WTC11 (cell line): ENCODE data around the gene PPM1G. TPM values are rescaled to one million over a fixed set of nuclear protein-coding genes. Genes with fewer than 3 reads are reported as not detected.
A peak's percentile ranks its signal among the peaks of the same experiment; 100 is the strongest.

Experiments
- ATAC-seq: fragments of 200-7000 bp; cut with Tn5 transposase; 2 replicates; pipeline ENCODE4 v1.10.0; 2021; ENCODE audit warnings: mild to moderate bottlenecking, moderate library complexity
- CTCF ChIA-PET: fragments of 300-600 bp; sonication (Branson Sonifier 250); formaldehyde crosslinking; loops from one replicate; lab custom pipeline; 2021; ENCODE audit warnings: antibody characterized with exemption; lab: Charles Lee
- POLR2A ChIA-PET: fragments of 350-600 bp; sonication (Branson Sonifier 250); formaldehyde crosslinking; loops from one replicate; lab custom pipeline; 2021; ENCODE audit warnings: antibody characterized with exemption; lab: Charles Lee
- DNase-seq: peaks from one replicate; pipeline ENCODE4 v3.0.0; 2021; ENCODE audit warnings: low spot score
- H3K27ac Mint-ChIP-seq: 2 replicates; pipeline ENCODE4 v1.8.0; 2021; ENCODE audit warnings: mixed read lengths
- H3K27me3 Mint-ChIP-seq: 2 replicates; pipeline ENCODE4 v1.8.0; 2021; ENCODE audit warnings: low read depth, mild to moderate bottlenecking, moderate library complexity, mixed read lengths
- H3K36me3 Mint-ChIP-seq: 2 replicates; pipeline ENCODE4 v1.8.0; 2021; ENCODE audit warnings: mixed read lengths
- H3K4me1 Mint-ChIP-seq: 2 replicates; pipeline ENCODE4 v1.8.0; 2022; ENCODE audit warnings: mixed read lengths
- H3K4me3 Mint-ChIP-seq: 2 replicates; pipeline ENCODE4 v1.8.0; 2021; ENCODE audit warnings: mild to moderate bottlenecking, moderate library complexity, mixed read lengths
- H3K9me3 Mint-ChIP-seq: 2 replicates; pipeline ENCODE4 v1.8.0; 2021; ENCODE audit warnings: mixed read lengths
- ATF6 ChIP-seq: sonication (generic); formaldehyde crosslinking; IDR thresholded peaks from 2 replicates; pipeline ENCODE4 v1.8.1; 2023; ENCODE audit warnings: mild to moderate bottlenecking, missing genetic modification reagents
- FOXJ3 ChIP-seq: sonication (generic); formaldehyde crosslinking; IDR thresholded peaks from 2 replicates; pipeline ENCODE4 v1.9.0; 2021; ENCODE audit warnings: missing genetic modification reagents, mild to moderate bottlenecking, borderline replicate concordance
- FOXK1 ChIP-seq: sonication (generic); formaldehyde crosslinking; IDR thresholded peaks from 2 replicates; pipeline ENCODE4 v1.8.0; 2022; ENCODE audit warnings: mild to moderate bottlenecking, moderate library complexity, missing genetic modification reagents
- FOXP1 ChIP-seq: sonication (generic); formaldehyde crosslinking; IDR thresholded peaks from 2 replicates; pipeline ENCODE4 v1.8.0; 2022; ENCODE audit warnings: missing genetic modification reagents, mild to moderate bottlenecking, moderate library complexity, borderline replicate concordance
- GABPB1 ChIP-seq: sonication (generic); formaldehyde crosslinking; IDR thresholded peaks from 2 replicates; pipeline ENCODE4 v1.8.1; 2023; ENCODE audit warnings: mild to moderate bottlenecking, missing genetic modification reagents
- IRF2 ChIP-seq: sonication (generic); formaldehyde crosslinking; IDR thresholded peaks from 2 replicates; pipeline ENCODE4 v1.8.0; 2022; ENCODE audit warnings: low read depth, missing genetic modification reagents, borderline replicate concordance
- JAZF1 ChIP-seq: fragments of 250-450 bp; sonication (Bioruptor Pico); IDR thresholded peaks from 2 replicates; pipeline ENCODE4 v1.9.0; 2021; ENCODE audit warnings: moderate library complexity, mild to moderate bottlenecking, inconsistent platforms
- JUN ChIP-seq: sonication (generic); formaldehyde crosslinking; IDR thresholded peaks from 2 replicates; pipeline ENCODE4 v1.8.0; 2023; ENCODE audit warnings: mild to moderate bottlenecking, missing genetic modification reagents
- MAX ChIP-seq: sonication (generic); formaldehyde crosslinking; IDR thresholded peaks from 2 replicates; pipeline ENCODE4 v1.8.0; 2022; ENCODE audit warnings: mild to moderate bottlenecking, missing genetic modification reagents
- MXD4 ChIP-seq: fragments of 250-450 bp; sonication (Bioruptor Pico); IDR thresholded peaks from 2 replicates; pipeline ENCODE4 v1.8.0; 2021; ENCODE audit warnings: mild to moderate bottlenecking, moderate library complexity, borderline replicate concordance
- NFYB ChIP-seq: sonication (generic); formaldehyde crosslinking; conservative IDR thresholded peaks from 2 replicates; pipeline ENCODE4 v1.8.0; 2022; ENCODE audit warnings: low read depth, missing genetic modification reagents
- NR2C2 ChIP-seq: sonication (generic); formaldehyde crosslinking; IDR thresholded peaks from 2 replicates; pipeline ENCODE4 v1.8.0; 2022; ENCODE audit warnings: mild to moderate bottlenecking, missing genetic modification reagents
- SMAD3 ChIP-seq: sonication (generic); formaldehyde crosslinking; IDR thresholded peaks from 2 replicates; pipeline ENCODE4 v1.8.0; 2022; ENCODE audit warnings: missing genetic modification reagents, mild to moderate bottlenecking, borderline replicate concordance
- TEAD4 ChIP-seq: sonication (generic); formaldehyde crosslinking; IDR thresholded peaks from 2 replicates; pipeline ENCODE4 v1.8.0; 2022; ENCODE audit warnings: mild to moderate bottlenecking, missing genetic modification reagents
- TP53 ChIP-seq: sonication (generic); formaldehyde crosslinking; IDR thresholded peaks from 2 replicates; pipeline ENCODE4 v1.8.1; 2023; ENCODE audit warnings: mild to moderate bottlenecking, missing genetic modification reagents
- ZNF263 ChIP-seq: sonication (generic); formaldehyde crosslinking; IDR thresholded peaks from 2 replicates; pipeline ENCODE4 v1.8.1; 2022; ENCODE audit warnings: low read depth, mild to moderate bottlenecking, moderate library complexity, missing genetic modification reagents
- ZNF423 ChIP-seq: fragments of 250-450 bp; sonication (Bioruptor Pico); IDR thresholded peaks from 2 replicates; pipeline ENCODE4 v2.1.2; 2022; ENCODE audit warnings: mild to moderate bottlenecking, moderate library complexity
- ZNF671 ChIP-seq: fragments of 250-450 bp; sonication (Bioruptor Pico); IDR thresholded peaks from 2 replicates; pipeline ENCODE4 v1.8.0; 2021; ENCODE audit warnings: mild to moderate bottlenecking
- total RNA-seq: library from RNA; stranded (reverse); gene quantifications from 3 replicates; pipeline ENCODE4 v1.2.3, GENCODE V29; 2021
- TF ChIP-seq, protein P1 (sequence below): sonication (generic); formaldehyde crosslinking; IDR thresholded peaks from 2 replicates; pipeline ENCODE4 v1.8.1; 2023; ENCODE audit warnings: mild to moderate bottlenecking, missing genetic modification reagents, moderate library complexity
- TF ChIP-seq, protein P2 (sequence below): fragments of 250-450 bp; sonication (Bioruptor Pico); IDR thresholded peaks from 2 replicates; pipeline ENCODE4 v1.9.0; 2021; ENCODE audit warnings: moderate library complexity, mild to moderate bottlenecking, inconsistent platforms, borderline replicate concordance
- TF ChIP-seq, protein P3 (sequence below): sonication (generic); formaldehyde crosslinking; IDR thresholded peaks from 2 replicates; pipeline ENCODE4 v1.8.1; 2023; ENCODE audit warnings: mild to moderate bottlenecking, moderate library complexity, missing genetic modification reagents
- TF ChIP-seq, protein P4 (sequence below): fragments of 250-450 bp; sonication (Bioruptor Pico); IDR thresholded peaks from 2 replicates; pipeline ENCODE4 v1.9.0; 2021; ENCODE audit warnings: mild to moderate bottlenecking, borderline replicate concordance
- TF ChIP-seq, protein P5 (sequence below): sonication (generic); formaldehyde crosslinking; IDR thresholded peaks from 2 replicates; pipeline ENCODE4 v1.8.1; 2023; ENCODE audit warnings: mild to moderate bottlenecking, missing genetic modification reagents
- TF ChIP-seq, protein P6 (sequence below): sonication (generic); formaldehyde crosslinking; IDR thresholded peaks from 2 replicates; pipeline ENCODE4 v1.8.1; 2023; ENCODE audit warnings: mild to moderate bottlenecking, missing genetic modification reagents, moderate library complexity

The PPM1G gene
- total RNA-seq, 1 experiment from 2014 or later: 193 TPM

GRCh38 chr2:27380626-27381545 lies 28.5 kb downstream of the PPM1G start, which contains the start of gene ZNF513:
ZNF513 (minus strand) TSS chr2:27380734; CDS start chr2:27380526, 208 bp downstream.
- Mint-ChIP-seq H3K4me3 (peak within 1 kb of the TSS; percentile 94), H3K4me1 (peaks cover 20% of the 10 kb centered on the region), H3K9me3 (no peaks in the 10 kb centered on the region), H3K36me3 (peaks cover 63% of the 10 kb centered on the region), H3K27ac (peak within 1 kb of the TSS; percentile 100), H3K27me3 (no peaks in the 10 kb centered on the region; the same call in 1 of the 2 replicates)
- DNase-seq: peak; percentile 96
- peak; percentile 89 for ATAC-seq
- ChIA-PET CTCF (interaction anchor here (0.6 to 3.1 kb wide), 7 partner anchors 9 to 302 kb away, joined by 3 to 15 read pairs (median 5); partner anchors contain the start of genes EIF2B4, GTF3C2 and PPM1G), POLR2A (interaction anchor here (0.6 to 1.5 kb wide), 7 partner anchors 10 to 248 kb away, joined by 3 to 9 read pairs (median 3); partner anchors contain the start of genes CCDC121, EIF2B4, GPN1 and GTF3C2)
- peak; percentile 92 for TF ChIP-seq NFYB (CRISPR knock-in tag)
- TF ChIP-seq, protein P1, sequence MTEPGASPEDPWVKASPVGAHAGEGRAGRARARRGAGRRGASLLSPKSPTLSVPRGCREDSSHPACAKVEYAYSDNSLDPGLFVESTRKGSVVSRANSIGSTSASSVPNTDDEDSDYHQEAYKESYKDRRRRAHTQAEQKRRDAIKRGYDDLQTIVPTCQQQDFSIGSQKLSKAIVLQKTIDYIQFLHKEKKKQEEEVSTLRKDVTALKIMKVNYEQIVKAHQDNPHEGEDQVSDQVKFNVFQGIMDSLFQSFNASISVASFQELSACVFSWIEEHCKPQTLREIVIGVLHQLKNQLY (CRISPR knock-in tag): no peak
- TF ChIP-seq ATF6 (CRISPR knock-in tag): no peak
- TF ChIP-seq, protein P2, sequence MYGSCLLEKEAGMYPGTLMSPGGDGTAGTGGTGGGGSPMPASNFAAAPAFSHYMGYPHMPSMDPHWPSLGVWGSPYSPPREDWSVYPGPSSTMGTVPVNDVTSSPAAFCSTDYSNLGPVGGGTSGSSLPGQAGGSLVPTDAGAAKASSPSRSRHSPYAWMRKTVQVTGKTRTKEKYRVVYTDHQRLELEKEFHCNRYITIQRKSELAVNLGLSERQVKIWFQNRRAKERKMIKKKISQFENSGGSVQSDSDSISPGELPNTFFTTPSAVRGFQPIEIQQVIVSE (CRISPR knock-in tag): no peak
- no peak for TF ChIP-seq JUN (CRISPR knock-in tag)
- peak; percentile 71 for TF ChIP-seq MAX
- no peak for TF ChIP-seq JAZF1 (CRISPR knock-in tag)
- no peak for TF ChIP-seq ZNF423 (CRISPR knock-in tag)
- TF ChIP-seq GABPB1 (CRISPR knock-in tag): peak; percentile 70; the same call in 1 of the 2 replicates
- TF ChIP-seq, protein P3, sequence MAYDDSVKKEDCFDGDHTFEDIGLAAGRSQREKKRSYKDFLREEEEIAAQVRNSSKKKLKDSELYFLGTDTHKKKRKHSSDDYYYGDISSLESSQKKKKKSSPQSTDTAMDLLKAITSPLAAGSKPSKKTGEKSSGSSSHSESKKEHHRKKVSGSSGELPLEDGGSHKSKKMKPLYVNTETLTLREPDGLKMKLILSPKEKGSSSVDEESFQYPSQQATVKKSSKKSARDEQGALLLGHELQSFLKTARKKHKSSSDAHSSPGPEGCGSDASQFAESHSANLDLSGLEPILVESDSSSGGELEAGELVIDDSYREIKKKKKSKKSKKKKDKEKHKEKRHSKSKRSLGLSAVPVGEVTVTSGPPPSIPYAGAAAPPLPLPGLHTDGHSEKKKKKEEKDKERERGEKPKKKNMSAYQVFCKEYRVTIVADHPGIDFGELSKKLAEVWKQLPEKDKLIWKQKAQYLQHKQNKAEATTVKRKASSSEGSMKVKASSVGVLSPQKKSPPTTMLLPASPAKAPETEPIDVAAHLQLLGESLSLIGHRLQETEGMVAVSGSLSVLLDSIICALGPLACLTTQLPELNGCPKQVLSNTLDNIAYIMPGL: no peak
- TF ChIP-seq FOXK1 (CRISPR knock-in tag): peak; percentile 73
- TF ChIP-seq, protein P4, sequence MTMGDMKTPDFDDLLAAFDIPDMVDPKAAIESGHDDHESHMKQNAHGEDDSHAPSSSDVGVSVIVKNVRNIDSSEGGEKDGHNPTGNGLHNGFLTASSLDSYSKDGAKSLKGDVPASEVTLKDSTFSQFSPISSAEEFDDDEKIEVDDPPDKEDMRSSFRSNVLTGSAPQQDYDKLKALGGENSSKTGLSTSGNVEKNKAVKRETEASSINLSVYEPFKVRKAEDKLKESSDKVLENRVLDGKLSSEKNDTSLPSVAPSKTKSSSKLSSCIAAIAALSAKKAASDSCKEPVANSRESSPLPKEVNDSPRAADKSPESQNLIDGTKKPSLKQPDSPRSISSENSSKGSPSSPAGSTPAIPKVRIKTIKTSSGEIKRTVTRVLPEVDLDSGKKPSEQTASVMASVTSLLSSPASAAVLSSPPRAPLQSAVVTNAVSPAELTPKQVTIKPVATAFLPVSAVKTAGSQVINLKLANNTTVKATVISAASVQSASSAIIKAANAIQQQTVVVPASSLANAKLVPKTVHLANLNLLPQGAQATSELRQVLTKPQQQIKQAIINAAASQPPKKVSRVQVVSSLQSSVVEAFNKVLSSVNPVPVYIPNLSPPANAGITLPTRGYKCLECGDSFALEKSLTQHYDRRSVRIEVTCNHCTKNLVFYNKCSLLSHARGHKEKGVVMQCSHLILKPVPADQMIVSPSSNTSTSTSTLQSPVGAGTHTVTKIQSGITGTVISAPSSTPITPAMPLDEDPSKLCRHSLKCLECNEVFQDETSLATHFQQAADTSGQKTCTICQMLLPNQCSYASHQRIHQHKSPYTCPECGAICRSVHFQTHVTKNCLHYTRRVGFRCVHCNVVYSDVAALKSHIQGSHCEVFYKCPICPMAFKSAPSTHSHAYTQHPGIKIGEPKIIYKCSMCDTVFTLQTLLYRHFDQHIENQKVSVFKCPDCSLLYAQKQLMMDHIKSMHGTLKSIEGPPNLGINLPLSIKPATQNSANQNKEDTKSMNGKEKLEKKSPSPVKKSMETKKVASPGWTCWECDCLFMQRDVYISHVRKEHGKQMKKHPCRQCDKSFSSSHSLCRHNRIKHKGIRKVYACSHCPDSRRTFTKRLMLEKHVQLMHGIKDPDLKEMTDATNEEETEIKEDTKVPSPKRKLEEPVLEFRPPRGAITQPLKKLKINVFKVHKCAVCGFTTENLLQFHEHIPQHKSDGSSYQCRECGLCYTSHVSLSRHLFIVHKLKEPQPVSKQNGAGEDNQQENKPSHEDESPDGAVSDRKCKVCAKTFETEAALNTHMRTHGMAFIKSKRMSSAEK (CRISPR knock-in tag): peak; percentile 87
- TF ChIP-seq ZNF671 (CRISPR knock-in tag): peak; percentile 74
- TF ChIP-seq, protein P5, sequence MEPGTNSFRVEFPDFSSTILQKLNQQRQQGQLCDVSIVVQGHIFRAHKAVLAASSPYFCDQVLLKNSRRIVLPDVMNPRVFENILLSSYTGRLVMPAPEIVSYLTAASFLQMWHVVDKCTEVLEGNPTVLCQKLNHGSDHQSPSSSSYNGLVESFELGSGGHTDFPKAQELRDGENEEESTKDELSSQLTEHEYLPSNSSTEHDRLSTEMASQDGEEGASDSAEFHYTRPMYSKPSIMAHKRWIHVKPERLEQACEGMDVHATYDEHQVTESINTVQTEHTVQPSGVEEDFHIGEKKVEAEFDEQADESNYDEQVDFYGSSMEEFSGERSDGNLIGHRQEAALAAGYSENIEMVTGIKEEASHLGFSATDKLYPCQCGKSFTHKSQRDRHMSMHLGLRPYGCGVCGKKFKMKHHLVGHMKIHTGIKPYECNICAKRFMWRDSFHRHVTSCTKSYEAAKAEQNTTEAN (CRISPR knock-in tag): no peak
- TF ChIP-seq SMAD3 (CRISPR knock-in tag): 0 out of 2 replicates have a peak, but pooled peaks have one; percentile 49
- TF ChIP-seq TP53: peak; percentile 59; the same call in 1 of the 2 replicates
- TF ChIP-seq, protein P6, sequence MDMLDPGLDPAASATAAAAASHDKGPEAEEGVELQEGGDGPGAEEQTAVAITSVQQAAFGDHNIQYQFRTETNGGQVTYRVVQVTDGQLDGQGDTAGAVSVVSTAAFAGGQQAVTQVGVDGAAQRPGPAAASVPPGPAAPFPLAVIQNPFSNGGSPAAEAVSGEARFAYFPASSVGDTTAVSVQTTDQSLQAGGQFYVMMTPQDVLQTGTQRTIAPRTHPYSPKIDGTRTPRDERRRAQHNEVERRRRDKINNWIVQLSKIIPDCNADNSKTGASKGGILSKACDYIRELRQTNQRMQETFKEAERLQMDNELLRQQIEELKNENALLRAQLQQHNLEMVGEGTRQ (CRISPR knock-in tag): peak; percentile 75
- no peak for TF ChIP-seq IRF2 (CRISPR knock-in tag)
- no peak for TF ChIP-seq TEAD4 (CRISPR knock-in tag)
- peak; percentile 55 for TF ChIP-seq FOXP1
- no peak for TF ChIP-seq MXD4 (CRISPR knock-in tag)
- TF ChIP-seq FOXJ3 (CRISPR knock-in tag): no peak
- TF ChIP-seq NR2C2 (CRISPR knock-in tag): peak; percentile 91
- no peak for TF ChIP-seq ZNF263 (CRISPR knock-in tag)
